HG03520 (cell line): Measurements from ENCODE around the gene MICU2.
"Not testable (repeated sequence)": the region's sequence is repeated elsewhere in the genome, so short reads cannot be mapped to it uniquely, and the experiment has no call there.

ENCODE experiments used
- ATAC-seq: cut with Tn5 transposase; IDR thresholded peaks from one replicate; pipeline ENCODE4 v1.9.1; 2021; ENCODE audit warnings: mild to moderate bottlenecking, moderate library complexity; ENCODE audit not compliant: unreplicated experiment

Gene MICU2

DNA sequence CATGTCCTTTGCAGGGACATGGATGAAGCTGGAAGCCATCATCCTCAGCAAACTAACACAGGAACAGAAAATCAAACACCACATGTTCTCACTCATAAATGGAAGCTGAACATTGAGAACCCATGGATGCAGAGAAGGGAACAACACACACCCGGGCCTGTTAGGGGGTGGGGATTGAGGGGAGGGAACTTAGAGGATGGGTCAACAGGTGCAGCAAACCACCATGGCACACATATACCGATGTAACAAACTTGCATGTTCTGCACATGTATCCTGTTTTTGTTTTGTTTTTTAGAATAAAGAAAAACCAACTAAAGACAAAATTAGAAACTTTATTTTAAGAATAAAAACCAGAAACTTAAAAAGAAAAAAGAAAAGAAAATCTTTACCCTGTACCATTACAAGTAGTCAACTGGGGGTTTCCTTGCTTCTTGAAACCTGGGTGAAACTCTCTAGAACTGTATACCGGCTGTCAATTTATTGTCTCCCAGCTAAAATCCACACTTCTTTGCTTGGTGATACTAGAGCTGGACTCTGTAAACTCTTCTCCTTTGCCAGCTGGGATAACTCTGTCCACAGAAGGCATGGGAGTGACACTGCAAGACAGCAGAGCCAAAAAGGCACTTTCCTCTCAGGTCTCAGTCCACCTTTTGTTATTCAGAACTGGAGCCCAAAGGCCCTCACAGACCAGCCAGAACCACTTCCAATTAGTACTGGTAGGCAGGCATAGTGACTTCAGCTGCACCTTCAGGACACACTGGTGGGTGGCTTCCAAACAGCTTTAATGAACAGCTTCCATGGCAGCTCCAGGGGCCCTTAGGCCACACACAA, 9.0 kb downstream of the MICU2 start:
- ATAC-seq = peak; percentile 39

GRCh38 chr13:21590665-21591456, 13.1 kb downstream of the MICU2 start:
- ATAC-seq = not testable (repeated sequence)

GRCh38 chr13:21590231-21590630, 13.7 kb downstream of the MICU2 start:
- ATAC-seq = no peak

DNA sequence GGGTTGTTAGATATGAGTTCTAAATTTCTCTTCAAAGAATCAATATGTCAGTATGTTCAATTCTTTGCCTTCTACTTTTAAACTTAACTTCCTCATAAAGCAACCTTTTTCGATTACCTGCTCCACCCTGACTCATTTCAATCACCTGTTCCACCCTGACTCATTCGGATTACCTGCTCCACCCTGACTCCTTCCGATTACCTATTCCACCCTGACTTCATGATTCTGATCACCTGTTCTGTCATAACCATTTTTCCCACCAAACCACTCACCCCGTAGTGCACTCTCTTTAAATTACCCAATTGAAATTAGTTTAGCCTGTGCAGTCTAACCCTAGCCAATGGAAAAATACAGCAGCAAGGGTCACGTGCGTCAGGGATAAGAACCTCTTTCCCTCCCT, 14.5 kb downstream of the MICU2 start:
- not testable (repeated sequence) for ATAC-seq

- ATAC-seq = not testable (repeated sequence)
These were observed 15.6 kb downstream of the MICU2 start for GRCh38 chr13:21588411-21588810.

DNA sequence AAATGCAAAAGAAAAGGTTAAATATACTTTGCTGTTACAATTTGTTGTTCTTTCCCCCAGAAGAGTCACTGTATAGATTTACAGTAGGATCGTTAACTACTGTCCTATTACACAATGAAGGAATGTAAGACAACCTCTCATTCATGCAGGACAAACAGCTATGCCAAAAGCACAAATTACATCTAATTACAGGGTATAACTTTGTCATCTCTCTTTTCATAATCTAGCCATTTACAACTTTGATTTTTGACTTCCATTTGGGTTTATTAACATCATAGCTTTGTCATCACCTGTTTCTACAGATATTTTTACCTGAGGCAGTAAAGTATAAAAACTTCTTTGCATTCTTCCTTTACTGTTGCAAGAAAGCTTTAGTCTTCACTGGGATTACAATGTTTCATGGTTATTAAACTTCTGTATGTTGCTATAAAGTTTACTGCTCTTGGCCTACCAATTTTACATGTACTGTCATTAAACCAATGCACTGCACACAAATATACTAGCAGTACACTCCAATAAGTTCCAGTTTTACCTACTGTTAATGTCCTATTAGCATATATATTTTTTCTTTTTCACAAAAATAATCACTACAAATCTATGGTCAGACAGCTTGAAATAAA, 18.9 kb downstream of the MICU2 start:
- ATAC-seq = no peak

DNA sequence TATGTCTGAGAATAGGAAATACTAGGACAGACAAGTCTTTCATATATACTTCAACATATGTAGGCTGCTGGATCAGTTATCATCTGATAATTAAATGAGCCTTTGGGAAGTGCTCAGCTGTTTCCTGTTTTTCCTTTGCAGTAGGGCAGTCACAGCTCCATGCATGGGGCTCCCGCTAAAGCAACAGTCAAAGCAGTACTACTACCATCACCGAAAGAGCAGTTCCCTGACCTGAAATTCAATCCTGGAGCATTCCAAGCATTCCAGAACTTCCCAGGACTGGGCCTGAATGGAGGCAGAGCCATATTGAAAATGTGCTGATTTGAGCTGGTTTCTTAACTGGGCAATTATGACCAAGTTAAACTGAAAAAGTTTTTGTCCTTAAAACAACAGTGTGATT, 20.5 kb downstream of the MICU2 start:
- ATAC-seq = no peak

- ATAC-seq = no peak
These were observed 23.2 kb downstream of the MICU2 start for GRCh38 chr13:21580736-21581135.

GRCh38 chr13:21579754-21580316, 24.1 kb downstream of the MICU2 start:
- ATAC-seq = no peak

GRCh38 chr13:21578748-21579147, 25.2 kb downstream of the MICU2 start:
- no peak for ATAC-seq

DNA sequence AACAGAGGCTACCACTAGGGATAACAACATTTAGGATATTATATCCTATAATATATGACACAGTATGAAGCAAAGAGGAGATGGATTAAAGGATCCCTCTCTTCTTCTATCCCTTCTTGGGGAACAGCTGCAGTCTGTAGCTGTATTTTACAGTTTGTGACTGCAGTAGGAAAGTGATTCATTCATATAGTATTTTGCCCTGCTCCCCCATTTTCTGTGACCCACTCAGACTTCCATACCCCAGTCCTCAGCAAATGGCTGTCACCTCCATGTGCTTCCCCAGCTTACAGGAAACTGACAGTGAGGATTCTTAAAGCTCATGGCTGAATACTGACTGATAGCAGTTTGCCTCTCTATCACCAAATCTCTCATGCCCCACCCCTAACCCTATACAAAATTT, 27.5 kb downstream of the MICU2 start:
- ATAC-seq = no peak

GRCh38 chr13:21573920-21574712, 29.9 kb downstream of the MICU2 start:
- no peak for ATAC-seq

GRCh38 chr13:21569686-21570085, 34.3 kb downstream of the MICU2 start:
- ATAC-seq = no peak

- ATAC-seq = no peak
These were observed 35.1 kb downstream of the MICU2 start for GRCh38 chr13:21568854-21569253.

DNA sequence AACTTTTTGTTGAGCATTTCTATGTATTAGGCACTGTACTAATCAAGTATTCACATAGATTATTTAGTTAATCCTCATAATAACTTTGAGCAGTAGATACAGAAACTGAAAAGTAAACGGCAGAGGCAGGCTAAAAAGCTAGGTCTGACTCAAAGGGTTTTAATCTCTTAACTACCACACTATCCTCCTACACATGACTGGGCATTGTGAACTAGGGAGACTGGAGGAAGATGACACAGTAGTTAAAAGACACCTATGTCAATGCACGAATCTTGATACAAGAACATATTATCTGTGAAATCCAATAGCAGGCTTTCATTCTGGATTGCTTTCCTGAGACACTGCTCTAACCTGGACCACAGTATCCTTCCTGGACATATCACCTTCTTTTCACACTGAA, 36.3 kb downstream of the MICU2 start:
- ATAC-seq = no peak

- no peak for ATAC-seq
These were observed 46.0 kb downstream of the MICU2 start for GRCh38 chr13:21557995-21558394.

DNA sequence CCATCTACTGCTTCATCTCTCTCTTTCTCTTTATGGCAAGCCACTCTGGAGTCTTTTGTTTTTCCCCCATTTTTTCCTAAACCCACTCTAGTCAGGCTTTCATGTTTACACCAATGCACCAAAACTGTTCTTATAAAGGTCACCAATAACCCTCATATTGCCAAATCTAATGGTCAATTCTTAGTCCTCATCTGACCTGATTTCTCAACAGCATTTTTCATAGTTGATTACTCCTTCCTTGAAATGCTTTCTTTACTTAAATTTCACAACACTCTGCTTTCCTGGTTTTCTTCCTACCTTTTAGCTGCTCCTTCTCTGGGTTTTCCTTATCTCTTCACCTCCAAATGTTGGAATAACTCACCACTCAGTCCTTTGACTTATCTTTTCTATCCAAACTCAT, 47.9 kb downstream of the MICU2 start:
- ATAC-seq = no peak

DNA sequence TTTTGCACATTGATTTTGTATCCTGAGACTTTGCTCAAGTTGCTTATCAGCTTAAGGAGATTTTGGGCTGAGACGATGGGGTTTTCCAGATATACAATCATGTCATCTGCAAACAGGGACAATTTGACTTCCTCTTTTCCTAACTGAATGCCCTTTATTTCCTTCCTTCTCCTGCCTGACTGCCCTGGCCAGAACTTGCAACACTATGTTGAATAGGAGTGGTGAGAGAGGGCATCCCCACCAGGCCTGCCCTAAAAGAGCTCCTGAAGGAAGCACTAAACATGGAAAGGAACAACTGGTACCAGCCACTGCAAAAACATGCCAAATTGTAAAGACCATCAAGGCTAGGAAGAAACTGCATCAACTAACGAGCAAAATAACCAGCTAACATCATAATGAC, 50.7 kb downstream of the MICU2 start:
- not testable (repeated sequence) for ATAC-seq

- no peak for ATAC-seq
These were observed 53.1 kb downstream of the MICU2 start for GRCh38 chr13:21550918-21551317.

DNA sequence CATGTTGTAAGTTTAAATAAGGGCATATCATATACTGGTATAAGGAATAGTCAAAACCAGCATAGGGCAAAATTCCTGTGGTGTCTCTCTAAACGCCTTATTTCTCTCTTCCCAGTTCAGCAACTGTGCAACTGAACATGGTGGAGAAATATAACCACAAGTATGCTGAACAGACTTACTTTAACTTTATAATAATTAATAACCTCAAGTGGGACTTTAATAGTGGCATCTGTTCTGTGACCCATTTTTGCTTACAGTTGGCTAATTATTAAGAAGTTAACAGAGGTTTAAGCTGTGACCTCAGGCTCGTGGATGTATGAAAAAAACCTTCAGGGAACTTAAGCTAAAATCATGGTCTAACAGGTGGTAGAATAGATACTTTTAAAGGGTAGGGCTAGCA, 54.3 kb downstream of the MICU2 start:
- no peak for ATAC-seq

DNA sequence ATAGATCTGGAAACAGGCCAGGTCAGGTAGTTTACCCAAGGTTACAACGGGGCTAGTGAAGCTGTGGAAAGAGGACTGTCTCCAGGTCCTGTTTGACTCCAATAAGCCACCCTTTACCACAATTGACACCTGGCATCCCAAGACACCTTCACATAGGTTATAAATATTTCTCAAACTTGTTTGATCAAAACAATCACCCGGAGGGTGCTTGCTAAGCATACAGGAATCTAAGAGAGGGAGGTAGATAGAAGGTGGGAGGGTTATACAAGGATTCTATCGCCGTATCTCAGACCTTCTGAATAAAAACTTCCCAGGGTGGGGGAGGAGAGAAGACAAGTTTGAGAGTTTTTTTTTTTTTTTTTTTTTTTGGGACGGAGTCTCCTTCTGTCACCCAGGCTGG, 55.4 kb downstream of the MICU2 start:
- ATAC-seq = no peak
